Esophagus (tissue), 2 donors: Measurements from ENCODE around the gene GPA33. TPM values are rescaled to one million over a fixed set of nuclear protein-coding genes. Genes with fewer than 3 reads are reported as not detected.
"Not testable (repeated sequence)": the region's sequence is repeated elsewhere in the genome, so short reads cannot be mapped to it uniquely, and the experiment has no call there.

Experiments
- H3K27ac ChIP-seq, 2 donors: one replicate each; pipeline ENCODE4 v1.5.1; 2013; ENCODE audit warnings: low read depth in 2 of 2, mild to moderate bottlenecking in 2 of 2, inconsistent platforms in 1 of 2, low read length in 1 of 2, moderate library complexity in 1 of 2
- H3K27me3 ChIP-seq, 2 donors: one replicate each; pipeline ENCODE4 v1.6.1; 2013; ENCODE audit warnings: low read length in 2 of 2, control low read depth in 1 of 2, mild to moderate bottlenecking in 1 of 2; ENCODE audit not compliant: insufficient read depth in 2 of 2, control insufficient read depth in 1 of 2
- H3K36me3 ChIP-seq, 2 donors: one replicate each; pipeline ENCODE4 v1.6.1; 2013; ENCODE audit warnings: low read length in 1 of 2; ENCODE audit not compliant: control insufficient read depth in 2 of 2, insufficient read depth in 2 of 2
- H3K4me1 ChIP-seq, 2 donors: one replicate each; pipeline ENCODE4 v1.6.1; 2013; ENCODE audit warnings: low read length in 1 of 2; ENCODE audit not compliant: control insufficient read depth in 2 of 2, insufficient read depth in 2 of 2
- H3K4me3 ChIP-seq, 2 donors: one replicate each; pipeline ENCODE4 v1.5.1; 2013; ENCODE audit warnings: low read length in 2 of 2, mild to moderate bottlenecking in 2 of 2, low read depth in 1 of 2, moderate library complexity in 1 of 2
- H3K9me3 ChIP-seq, 2 donors: one replicate each; pipeline ENCODE4 v1.6.1; 2013; ENCODE audit warnings: mild to moderate bottlenecking in 2 of 2, low read depth in 1 of 2, low read length in 1 of 2, moderate library complexity in 1 of 2; ENCODE audit not compliant: control insufficient read depth in 2 of 2, insufficient read depth in 1 of 2
- WGBS, 2 donors: extraction: QIAGEN DNeasy Blood & Tissue Kit; methylation state at CpG; one replicate each; pipeline ENCODE4 v1.1.7; 2013; 5-methylcytosine and 5-hydroxymethylcytosine counted together
- polyA plus RNA-seq, 2 donors: library from polyadenylated mRNA; stranded (reverse); fragments of 200-250 nt; gene quantifications; one replicate each; pipeline ENCODE4 v1.2.3, GENCODE V29; 2013
- donor health status: healthy with polysubstance abuse.
- donor health status: Bipolar disorder and iron deficiency.

The GPA33 gene
- polyA plus RNA-seq, 2 donors: 0.04 to 0.08 TPM

DNA sequence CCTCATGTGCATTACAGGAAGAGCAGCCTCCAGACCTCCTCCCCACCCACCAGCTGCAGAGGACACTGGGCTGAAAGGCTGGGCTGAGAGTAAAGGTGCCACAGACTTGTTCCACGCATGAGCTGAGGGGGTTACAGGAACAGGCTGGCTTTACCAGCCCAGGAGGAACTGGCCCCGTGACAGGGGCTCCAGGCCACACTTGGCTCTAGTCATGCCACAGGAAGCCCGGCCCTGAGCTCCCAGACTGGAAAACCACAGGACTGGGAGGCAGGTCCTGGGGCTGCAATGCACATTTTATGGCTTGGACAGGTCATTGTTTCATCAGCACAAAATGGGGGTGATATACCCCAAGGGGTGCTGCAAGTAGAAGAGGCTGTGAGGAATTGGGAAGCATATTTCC lies 35.6 kb downstream of the GPA33 start:
- 65 to 75% methylated on average over 3 of the region's 3 CpGs for WGBS, 2 donors
- Histone ChIP-seq H3K4me3 (no peak overlapping the region), H3K4me1 (no peaks in the 10 kb centered on the region), H3K9me3 (peaks cover 0 to 2% of the 10 kb centered on the region in 2 donors), H3K27me3 (no peaks in the 10 kb centered on the region), H3K36me3 (no peaks in the 10 kb centered on the region), H3K27ac (no peak overlapping the region)

GRCh38 chr1:167052389-167052788 lies 37.8 kb downstream of the GPA33 start:
- Histone ChIP-seq H3K4me1 (no peaks in the 10 kb centered on the region), H3K4me3 (no peak overlapping the region), H3K36me3 (no peaks in the 10 kb centered on the region), H3K27me3 (no peaks in the 10 kb centered on the region), H3K9me3 (peaks cover 0 to 2% of the 10 kb centered on the region in 2 donors), H3K27ac (no peak overlapping the region)
- WGBS, 2 donors: 79 to 81% methylated on average over 8 of the region's 8 CpGs

GRCh38 chr1:167051907-167052306 lies 38.3 kb downstream of the GPA33 start:
- WGBS, 2 donors: 94 to 95% methylated on average over 5 of the region's 5 CpGs
- peaks cover 0 to 2% of the 10 kb centered on the region in 2 donors for H3K9me3 ChIP-seq
- no peaks in the 10 kb centered on the region for H3K36me3 ChIP-seq
- no peaks in the 10 kb centered on the region for H3K4me1 ChIP-seq
- H3K27me3 ChIP-seq: no peaks in the 10 kb centered on the region
- H3K27ac ChIP-seq: no peak overlapping the region
- no peak overlapping the region for H3K4me3 ChIP-seq

GRCh38 chr1:167043752-167044488 lies 46.3 kb downstream of the GPA33 start:
- H3K27ac ChIP-seq: peak overlapping the region in 1 of 2 donors; percentile 20
- no peaks in the 10 kb centered on the region for H3K36me3 ChIP-seq
- no peaks in the 10 kb centered on the region for H3K27me3 ChIP-seq
- 11 to 17% methylated on average over 21 of the region's 21 CpGs for WGBS, 2 donors
- peaks cover 0 to 2% of the 10 kb centered on the region in 2 donors for H3K4me1 ChIP-seq
- peak overlapping the region; percentile 32 to 39 for H3K4me3 ChIP-seq
- no peaks in the 10 kb centered on the region for H3K9me3 ChIP-seq

DNA sequence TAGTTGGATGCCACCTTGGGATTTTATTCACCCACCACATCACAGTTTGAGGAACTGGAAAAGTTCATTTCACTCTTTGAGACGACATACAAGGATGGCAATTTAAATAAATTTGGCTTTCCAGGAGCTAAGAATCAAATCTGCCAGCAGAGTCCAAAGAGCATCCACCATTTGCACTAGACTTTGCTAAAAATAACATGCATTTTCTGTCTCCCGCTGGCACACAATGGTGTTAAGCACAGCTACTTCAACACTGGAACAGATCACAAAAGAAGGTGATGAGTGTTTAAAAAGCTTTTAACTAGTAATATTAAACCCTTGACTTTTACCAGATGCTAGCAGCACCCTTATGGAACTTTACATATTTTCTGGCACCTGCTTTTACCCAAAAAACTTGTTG lies 56.5 kb downstream of the GPA33 start:
- Histone ChIP-seq H3K36me3 (no peaks in the 10 kb centered on the region), H3K9me3 (no peaks in the 10 kb centered on the region), H3K4me1 (no peaks in the 10 kb centered on the region), H3K4me3 (no peak overlapping the region), H3K27me3 (no peaks in the 10 kb centered on the region), H3K27ac (no peak overlapping the region)
- WGBS, 2 donors: 44 to 49% methylated on average over 2 of the region's 2 CpGs

- WGBS, 2 donors: 93 to 95% methylated on average over 23 to 27 of the region's 27 CpGs
Measured at GRCh38 chr1:167029553-167029952, 60.6 kb downstream of the GPA33 start.

GRCh38 chr1:167022384-167022783 lies 67.8 kb downstream of the GPA33 start:
- Histone ChIP-seq H3K36me3 (no peaks in the 10 kb centered on the region), H3K27ac (no peak overlapping the region), H3K9me3 (no peaks in the 10 kb centered on the region), H3K27me3 (no peaks in the 10 kb centered on the region), H3K4me3 (no peak overlapping the region), H3K4me1 (no peaks in the 10 kb centered on the region)
- WGBS, 2 donors: 94 to 95% methylated on average over 1 of the region's 1 CpG

More at GRCh38 chr1:167029553-167029952, 60.6 kb downstream of the GPA33 start:
- H3K36me3 ChIP-seq, H3K4me3 ChIP-seq, H3K9me3 ChIP-seq, H3K27me3 ChIP-seq, H3K27ac ChIP-seq, H3K4me1 ChIP-seq: not testable (repeated sequence)

DNA sequence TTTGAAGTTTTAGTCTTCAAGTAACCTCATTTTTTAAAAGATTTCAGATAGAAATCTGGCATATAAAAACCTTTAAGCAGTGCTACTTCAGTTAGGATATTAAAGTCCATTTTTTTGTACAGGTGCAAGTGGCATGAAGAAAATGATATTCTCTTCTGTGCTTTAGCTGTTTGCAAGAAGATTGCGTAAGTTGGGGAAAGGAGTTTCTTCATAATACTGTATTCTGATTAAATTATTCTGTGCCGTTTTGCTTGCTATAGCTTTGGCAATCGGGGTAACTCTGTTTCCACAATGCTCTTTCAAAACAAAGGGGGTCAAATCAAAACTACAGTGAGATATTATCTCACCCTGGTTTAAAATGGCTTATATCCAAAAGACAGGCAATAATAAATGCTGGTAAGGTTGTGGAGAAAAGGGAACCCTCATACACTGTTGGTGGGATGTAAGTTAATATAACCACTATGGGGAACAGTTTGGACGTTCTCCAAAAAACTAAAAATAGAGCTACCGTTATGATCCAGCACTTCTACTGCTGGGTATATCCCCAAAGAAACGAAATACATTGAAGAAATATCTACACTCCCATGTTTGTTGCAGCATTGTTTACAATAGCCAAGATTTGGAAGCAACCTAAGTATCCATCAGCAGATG lies 74.0 kb downstream of the GPA33 start:
- no peaks in the 10 kb centered on the region for H3K4me1 ChIP-seq
- no peaks in the 10 kb centered on the region for H3K27me3 ChIP-seq
- H3K4me3 ChIP-seq: no peak overlapping the region
- 69 to 70% methylated on average over 6 of the region's 6 CpGs for WGBS, 2 donors
- H3K9me3 ChIP-seq: no peaks in the 10 kb centered on the region
- no peak overlapping the region for H3K27ac ChIP-seq
- no peaks in the 10 kb centered on the region for H3K36me3 ChIP-seq

DNA sequence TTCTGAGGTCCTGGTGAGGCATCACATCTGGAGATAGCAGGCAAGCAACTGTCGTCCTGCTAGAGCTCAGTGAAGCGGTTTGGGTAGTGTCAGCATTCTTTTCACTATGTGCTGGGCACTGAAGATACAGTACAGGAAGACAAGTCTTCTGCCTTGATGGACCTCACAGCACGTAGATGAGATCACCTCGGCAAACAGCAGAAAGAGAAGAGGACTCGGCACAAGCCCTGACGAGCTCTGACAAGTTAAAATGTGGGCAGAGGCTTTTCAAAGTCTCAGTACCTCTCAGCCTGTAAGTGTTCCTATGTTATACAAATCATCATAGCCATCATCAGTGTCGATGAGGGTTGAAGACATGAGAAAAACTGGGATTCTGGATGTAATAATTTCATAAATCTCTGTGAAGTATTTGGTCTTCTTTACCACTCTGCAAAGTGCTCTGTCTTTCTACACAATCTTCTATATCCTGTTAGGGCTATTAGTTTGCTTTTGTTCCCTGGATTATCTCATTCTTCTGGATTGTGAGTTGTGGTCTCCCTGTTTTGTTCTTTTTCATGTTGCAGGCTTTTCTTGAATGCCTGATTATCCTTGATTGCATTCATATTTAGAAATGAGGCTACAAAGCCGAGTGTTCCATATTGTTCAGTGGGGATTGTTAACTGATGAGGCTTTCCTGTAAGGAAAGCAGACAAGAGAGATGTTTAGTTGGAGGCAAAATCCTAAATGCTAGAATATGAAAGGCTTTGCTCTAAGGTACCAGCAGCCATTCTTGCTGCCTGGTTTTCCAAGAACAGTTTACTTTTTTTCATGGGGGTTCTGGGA lies 76.9 kb downstream of the GPA33 start:
- 48 to 51% methylated on average over 8 of the region's 8 CpGs for WGBS, 2 donors
- Histone ChIP-seq H3K27ac (no peak overlapping the region), H3K27me3 (no peaks in the 10 kb centered on the region), H3K9me3 (no peaks in the 10 kb centered on the region), H3K4me1 (no peaks in the 10 kb centered on the region), H3K36me3 (no peaks in the 10 kb centered on the region), H3K4me3 (no peak overlapping the region)
